GM12875 (cell line): ENCODE results near the gene ARL6IP4.

Experiments
- H3K4me3 ChIP-seq: one replicate; pipeline ENCODE4 v1.5.1; 2011; ENCODE audit warnings: low read depth, low read length, control low read depth
- TF ChIP-seq, protein P1 (sequence below): IDR thresholded peaks from 2 replicates; pipeline ENCODE4 v1.5.1; 2011; ENCODE audit warnings: low read depth, mild to moderate bottlenecking, control low read depth, inconsistent platforms, low read length, moderate library complexity, borderline replicate concordance; ENCODE audit not compliant: insufficient read depth

The ARL6IP4 gene

DNA sequence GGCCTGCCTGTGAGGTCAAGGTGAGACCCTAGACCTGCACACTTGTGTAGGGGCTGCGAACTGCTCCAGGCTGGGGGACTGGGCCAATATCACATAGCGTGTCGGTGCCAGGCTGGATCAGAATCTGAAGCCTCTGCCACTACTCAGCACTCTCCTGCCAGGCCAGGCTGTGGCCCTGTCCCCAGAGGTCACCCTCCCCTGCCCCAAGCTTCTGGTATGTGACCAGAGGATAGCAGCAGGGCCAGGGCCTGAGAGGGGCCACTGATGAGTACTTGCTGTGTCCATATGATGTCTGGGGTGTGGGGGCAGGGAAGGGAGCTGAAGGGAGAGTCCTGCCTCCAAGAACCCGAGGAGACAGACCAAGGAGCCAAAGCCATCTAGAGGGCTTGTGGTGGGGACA is 17.8 kb downstream of the ARL6IP4 start:
- TF ChIP-seq, protein P1, sequence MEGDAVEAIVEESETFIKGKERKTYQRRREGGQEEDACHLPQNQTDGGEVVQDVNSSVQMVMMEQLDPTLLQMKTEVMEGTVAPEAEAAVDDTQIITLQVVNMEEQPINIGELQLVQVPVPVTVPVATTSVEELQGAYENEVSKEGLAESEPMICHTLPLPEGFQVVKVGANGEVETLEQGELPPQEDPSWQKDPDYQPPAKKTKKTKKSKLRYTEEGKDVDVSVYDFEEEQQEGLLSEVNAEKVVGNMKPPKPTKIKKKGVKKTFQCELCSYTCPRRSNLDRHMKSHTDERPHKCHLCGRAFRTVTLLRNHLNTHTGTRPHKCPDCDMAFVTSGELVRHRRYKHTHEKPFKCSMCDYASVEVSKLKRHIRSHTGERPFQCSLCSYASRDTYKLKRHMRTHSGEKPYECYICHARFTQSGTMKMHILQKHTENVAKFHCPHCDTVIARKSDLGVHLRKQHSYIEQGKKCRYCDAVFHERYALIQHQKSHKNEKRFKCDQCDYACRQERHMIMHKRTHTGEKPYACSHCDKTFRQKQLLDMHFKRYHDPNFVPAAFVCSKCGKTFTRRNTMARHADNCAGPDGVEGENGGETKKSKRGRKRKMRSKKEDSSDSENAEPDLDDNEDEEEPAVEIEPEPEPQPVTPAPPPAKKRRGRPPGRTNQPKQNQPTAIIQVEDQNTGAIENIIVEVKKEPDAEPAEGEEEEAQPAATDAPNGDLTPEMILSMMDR = no peak
- no peak overlapping the region for H3K4me3 ChIP-seq

DNA sequence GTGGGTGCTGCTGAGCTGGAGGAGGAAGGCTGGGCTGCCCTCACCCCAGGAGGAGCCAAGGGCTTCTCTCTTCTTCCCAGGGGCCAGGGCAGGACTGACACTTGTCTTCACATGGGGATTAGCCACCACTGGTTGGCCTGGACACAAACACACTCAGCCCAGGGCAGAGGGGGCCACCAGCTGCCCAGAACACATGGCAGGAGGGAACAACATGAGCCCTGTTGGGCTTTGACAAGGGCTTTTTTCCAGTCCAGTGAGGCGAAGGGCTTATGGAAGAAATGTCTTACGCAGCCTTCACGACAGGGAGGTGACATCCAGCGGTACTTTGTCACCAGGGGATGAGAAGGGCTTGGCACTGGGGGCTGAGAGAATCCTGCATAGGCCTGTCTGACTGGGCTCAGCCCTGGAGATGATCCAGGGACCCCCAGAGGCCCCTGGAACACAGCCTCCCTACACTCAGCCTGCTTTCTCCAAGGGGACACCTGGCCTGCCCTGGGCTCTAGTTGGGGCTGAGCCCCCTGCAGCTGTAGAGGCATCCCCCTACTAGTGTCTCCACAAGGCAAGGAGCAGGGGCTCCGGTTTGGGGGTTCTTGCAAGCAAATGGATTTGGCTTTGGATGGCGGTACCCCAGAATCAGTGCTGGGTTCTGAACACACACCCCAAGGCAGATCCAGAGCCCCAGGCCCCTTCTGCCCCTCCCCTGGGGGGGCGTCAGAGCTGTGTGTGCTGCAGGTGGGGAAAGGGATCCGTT is 18.9 kb downstream of the ARL6IP4 start:
- TF ChIP-seq, protein P1 = no peak
- H3K4me3 ChIP-seq = no peak overlapping the region

DNA sequence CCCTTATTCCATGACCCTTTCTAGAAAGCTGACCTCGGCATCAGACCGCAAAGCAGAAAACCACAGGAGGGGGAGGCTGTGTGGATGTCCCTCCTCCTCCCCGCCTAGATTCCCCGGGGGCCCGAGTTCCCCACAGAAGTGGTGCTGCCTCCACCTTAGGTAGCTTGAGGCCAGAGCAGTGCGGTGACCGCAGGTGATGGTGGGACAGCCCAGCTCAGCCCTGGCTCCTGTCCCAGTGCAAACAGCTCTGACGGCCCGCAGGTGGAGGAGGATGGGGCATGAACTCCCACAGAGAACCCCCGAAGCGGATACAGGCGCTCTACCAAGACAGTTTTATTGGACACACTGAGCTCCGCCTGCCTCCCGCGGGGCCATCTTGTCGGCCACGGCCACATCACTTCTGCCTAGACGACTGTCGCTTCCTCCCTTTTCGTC is 19.5 kb downstream of the ARL6IP4 start:
- no peak overlapping the region for H3K4me3 ChIP-seq

DNA sequence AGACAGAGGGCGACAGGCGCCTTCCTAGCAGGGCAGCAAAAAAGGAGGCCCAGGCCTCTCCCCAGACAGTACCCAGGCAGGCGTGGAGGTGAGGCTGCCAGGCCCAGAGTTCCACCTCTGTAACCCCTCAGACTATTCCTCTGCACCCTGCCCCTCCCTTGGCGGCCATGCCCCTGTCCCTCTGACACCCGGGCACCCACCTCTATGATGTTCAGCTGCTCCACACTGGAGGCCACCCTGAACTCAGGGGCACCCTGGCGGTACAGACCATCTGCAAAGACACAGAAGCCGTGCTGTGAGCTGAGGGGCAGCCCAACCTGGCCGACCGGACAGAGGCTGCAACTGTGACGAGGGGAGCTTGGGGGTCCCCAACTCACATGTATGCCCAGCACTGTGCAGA is 20.1 kb downstream of the ARL6IP4 start:
- H3K4me3 ChIP-seq = no peak overlapping the region
- TF ChIP-seq, protein P1 = no peak

More for the DNA sequence above, 19.5 kb downstream of the ARL6IP4 start:
- TF ChIP-seq, protein P1 = no peak

DNA sequence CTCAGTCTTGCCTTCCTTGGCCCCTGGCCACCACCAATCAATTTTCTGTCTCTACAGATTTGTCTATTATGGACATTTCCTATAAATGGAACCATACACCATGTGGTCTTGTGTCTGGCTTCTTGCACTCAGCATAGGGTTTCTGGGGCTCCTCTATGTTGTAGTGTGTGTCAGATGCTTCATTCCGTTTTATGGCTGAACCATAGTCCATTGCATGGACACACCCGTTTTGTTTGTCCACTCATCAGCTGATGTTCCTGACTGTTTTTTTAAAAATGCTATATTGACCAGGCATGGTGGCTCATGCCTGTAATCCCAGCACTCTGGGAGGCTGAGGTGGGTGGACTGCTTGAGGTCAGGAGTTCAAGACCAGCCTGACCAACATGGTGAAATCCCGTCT is 21.0 kb downstream of the ARL6IP4 start:
- H3K4me3 ChIP-seq = no peak overlapping the region
- TF ChIP-seq, protein P1 = no peak

DNA sequence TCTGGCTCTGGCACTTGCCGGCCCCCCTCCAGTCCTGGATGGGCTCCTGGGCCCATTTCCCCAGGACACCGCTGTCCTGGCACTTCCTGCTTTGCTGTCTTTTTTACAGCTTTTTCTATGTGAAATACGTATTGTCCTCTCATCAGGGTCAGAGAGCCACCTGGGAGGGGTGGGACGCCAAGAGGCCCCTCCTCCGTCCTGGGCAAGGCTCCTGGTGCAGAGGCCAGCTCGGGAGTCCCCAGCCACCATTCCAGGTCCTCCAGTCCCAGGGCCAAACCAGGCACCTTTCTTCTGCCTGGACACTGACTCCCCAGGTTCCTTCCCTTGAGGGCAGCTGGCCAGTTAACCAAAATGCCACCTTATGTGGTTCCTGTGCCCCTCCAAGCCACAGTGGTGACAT is 22.8 kb downstream of the ARL6IP4 start:
- TF ChIP-seq, protein P1 = no peak

DNA sequence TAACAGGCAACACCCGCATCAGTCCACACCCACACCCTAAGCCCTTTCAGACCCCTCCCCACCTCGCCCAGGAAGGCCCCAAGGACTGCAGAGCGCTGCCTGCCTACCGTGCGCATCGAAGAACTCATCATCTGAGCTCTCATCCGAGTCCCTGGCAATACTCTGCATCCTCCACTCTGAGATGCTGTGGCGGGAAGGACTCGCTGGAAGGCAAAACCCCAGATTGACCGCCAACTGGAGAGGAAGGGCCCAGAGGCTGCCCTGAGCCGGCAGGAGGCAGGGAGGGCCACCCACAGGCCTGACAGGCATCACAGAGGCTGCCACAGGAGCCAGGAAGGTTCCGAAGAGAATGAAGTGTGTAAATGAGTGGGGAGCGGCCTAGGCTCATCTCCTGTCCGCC is 23.8 kb downstream of the ARL6IP4 start:
- TF ChIP-seq, protein P1 = no peak
- no peak overlapping the region for H3K4me3 ChIP-seq

More for the DNA sequence above, 22.8 kb downstream of the ARL6IP4 start:
- H3K4me3 ChIP-seq = no peak overlapping the region
